Neuronal stem cell (in vitro differentiated cells): ENCODE data around the gene GOLT1B.

Experiments used
- DNase-seq: peaks from one replicate; pipeline ENCODE4 v3.0.0-alpha.2; 2013; ENCODE audit warnings: low spot score
- H2AFZ ChIP-seq: one replicate; pipeline ENCODE4 v1.6.1; 2013; ENCODE audit warnings: mild to moderate bottlenecking, low read length, inconsistent platforms
- H2AK5ac ChIP-seq: 2 replicates; pipeline ENCODE4 v1.6.1; 2013; ENCODE audit warnings: low read depth, mild to moderate bottlenecking, inconsistent platforms, low read length, moderate library complexity, mixed read lengths
- H2BK120ac ChIP-seq: 2 replicates; pipeline ENCODE4 v1.6.1; 2013; ENCODE audit warnings: low read depth, mild to moderate bottlenecking, inconsistent platforms, low read length, moderate library complexity, mixed read lengths
- H2BK12ac ChIP-seq: one replicate; pipeline ENCODE4 v1.6.1; 2013; ENCODE audit warnings: low read length, inconsistent platforms
- H2BK15ac ChIP-seq: 2 replicates; pipeline ENCODE4 v1.6.1; 2013; ENCODE audit warnings: mild to moderate bottlenecking, low read length, inconsistent platforms, mixed read lengths
- H2BK5ac ChIP-seq: one replicate; pipeline ENCODE4 v1.6.1; 2013; ENCODE audit warnings: inconsistent platforms, mild to moderate bottlenecking, low read length, moderate library complexity
- H3K14ac ChIP-seq: one replicate; pipeline ENCODE4 v1.6.1; 2013; ENCODE audit warnings: low read length, inconsistent platforms
- H3K18ac ChIP-seq: 2 replicates; pipeline ENCODE4 v1.6.1; 2013; ENCODE audit warnings: low read length, inconsistent platforms
- H3K23ac ChIP-seq: 2 replicates; pipeline ENCODE4 v1.6.1; 2013; ENCODE audit warnings: low read depth, mild to moderate bottlenecking, mixed read lengths, low read length, inconsistent platforms; ENCODE audit not compliant: poor library complexity
- H3K27ac ChIP-seq: replicated peaks from 3 replicates; pipeline ENCODE4 v1.5.1; 2013; ENCODE audit warnings: low read length, inconsistent platforms
- H3K27me3 ChIP-seq, 3 experiments: 2 replicates each; pipeline ENCODE4 v1.6.1; 2013; ENCODE audit warnings: low read length in 3 of 3, mild to moderate bottlenecking in 2 of 3, inconsistent platforms in 1 of 3, low read depth in 1 of 3, mixed read lengths in 1 of 3, moderate library complexity in 1 of 3; ENCODE audit not compliant: control insufficient read depth in 3 of 3, insufficient read depth in 3 of 3
- H3K36me3 ChIP-seq, 2 donors: replicated peaks in 1 of 2; 2 replicates each; pipeline ENCODE4 v1.6.1; 2013; ENCODE audit warnings: low read length in 2 of 2; ENCODE audit not compliant: control insufficient read depth in 2 of 2, insufficient read depth in 2 of 2
- H3K4ac ChIP-seq: 2 replicates; pipeline ENCODE4 v1.6.1; 2013; ENCODE audit warnings: inconsistent platforms, mild to moderate bottlenecking, low read length, moderate library complexity
- H3K4me1 ChIP-seq, 2 donors: 1 replicate in 1 of 2; 2 replicates in 1 of 2; pipeline ENCODE4 v1.6.1; 2013; ENCODE audit warnings: low read length in 2 of 2, low read depth in 1 of 2; ENCODE audit not compliant: control insufficient read depth in 2 of 2, insufficient read depth in 1 of 2
- H3K4me2 ChIP-seq: one replicate; pipeline ENCODE4 v1.6.1; 2013; ENCODE audit warnings: mild to moderate bottlenecking, low read length, inconsistent platforms; ENCODE audit not compliant: insufficient read depth, poor library complexity, severe bottlenecking
- H3K4me3 ChIP-seq, 2 donors: 2 replicates each; pipeline ENCODE4 v1.5.1; 2013; ENCODE audit warnings: low read length in 2 of 2, mild to moderate bottlenecking in 2 of 2, inconsistent platforms in 1 of 2, moderate library complexity in 1 of 2
- H3K79me1 ChIP-seq: one replicate; pipeline ENCODE4 v1.6.1; 2013; ENCODE audit warnings: low read depth, mild to moderate bottlenecking, inconsistent platforms, low read length, moderate library complexity
- H3K9ac ChIP-seq: one replicate; pipeline ENCODE4 v1.6.1; 2013; ENCODE audit warnings: mild to moderate bottlenecking, low read depth, low read length, inconsistent platforms; ENCODE audit not compliant: poor library complexity
- H3K9me3 ChIP-seq, 2 donors: replicated peaks in 1 of 2; 2 replicates each; pipeline versions ENCODE3 to v1.6.1; 2013; ENCODE audit warnings: low read length in 2 of 2, mild to moderate bottlenecking in 2 of 2, inconsistent platforms in 1 of 2, low read depth in 1 of 2, mixed read lengths in 1 of 2, moderate library complexity in 1 of 2; ENCODE audit not compliant: control insufficient read depth in 2 of 2, insufficient read depth in 1 of 2
- H4K8ac ChIP-seq: one replicate; pipeline ENCODE4 v1.6.1; 2013; ENCODE audit warnings: low read depth, mild to moderate bottlenecking, inconsistent platforms, low read length, moderate library complexity
- H4K91ac ChIP-seq: one replicate; pipeline ENCODE4 v1.6.1; 2013; ENCODE audit warnings: low read length, low read depth, mild to moderate bottlenecking, inconsistent platforms; ENCODE audit not compliant: poor library complexity
- WGBS, 2 donors: extraction: QIAGEN DNeasy Blood & Tissue Kit; methylation state at CpG; one replicate each; pipeline ENCODE4 v1.1.7; 2013; ENCODE audit warnings: missing lambda C conversion rate in 2 of 2, mixed read lengths in 1 of 2; ENCODE audit not compliant: insufficient read length in 2 of 2, insufficient replicate concordance in 1 of 2; ENCODE audit errors: extremely low coverage in 2 of 2; 5-methylcytosine and 5-hydroxymethylcytosine counted together

The GOLT1B gene

DNA sequence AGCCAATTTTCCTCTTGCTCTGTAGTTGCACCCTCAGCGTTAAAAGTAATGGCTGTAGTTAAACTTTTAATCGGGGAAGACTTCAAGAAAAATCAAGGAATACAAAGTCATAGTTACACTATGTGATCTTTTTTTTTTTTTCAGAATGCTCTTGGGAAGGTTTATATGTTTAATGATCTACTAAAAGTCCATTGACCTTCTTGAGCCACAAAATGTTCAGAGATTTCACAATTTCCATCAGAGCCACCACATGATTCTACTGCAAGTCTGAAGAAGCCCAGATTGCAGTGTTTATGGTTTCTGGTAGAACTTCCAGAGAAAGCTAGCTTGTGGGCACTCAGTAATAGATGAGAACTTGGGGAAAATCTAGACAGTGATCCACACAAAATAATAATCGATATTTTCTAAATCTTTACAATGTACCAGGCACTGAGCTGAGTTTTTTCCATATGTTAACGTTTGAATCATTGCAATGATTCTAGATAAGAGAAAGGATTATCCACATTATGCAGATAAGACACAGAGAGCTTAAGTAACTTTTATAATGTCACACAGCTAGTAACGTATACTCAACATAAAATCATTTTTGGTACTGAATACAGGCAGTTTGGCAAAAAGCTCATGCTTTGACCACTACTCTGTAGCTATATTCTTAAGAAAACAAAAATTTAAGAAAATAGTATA is 64.8 kb downstream of the GOLT1B start:
- no peak overlapping the region for H3K18ac ChIP-seq
- no peak overlapping the region for H3K4me2 ChIP-seq
- no peaks in the 10 kb centered on the region for H3K4me1 ChIP-seq
- H2BK15ac ChIP-seq, result no peak overlapping the region
- no CpG with 5 or more reads among the region's 5 CpGs for WGBS, 2 donors
- H3K27ac ChIP-seq, result no peak overlapping the region
- H2BK12ac ChIP-seq, result no peak overlapping the region
- H3K23ac ChIP-seq, result no peak overlapping the region
- no peak overlapping the region for H2AK5ac ChIP-seq
- no peaks in the 10 kb centered on the region for H3K27me3 ChIP-seq
- H3K14ac ChIP-seq, result no peak overlapping the region
- no peaks in the 10 kb centered on the region for H3K36me3 ChIP-seq
- no peak overlapping the region for H3K4me3 ChIP-seq
- H3K4ac ChIP-seq, result no peak overlapping the region
- H3K9ac ChIP-seq, result no peak overlapping the region
- H2AFZ ChIP-seq, result no peak overlapping the region
- no peak overlapping the region for H2BK120ac ChIP-seq
- no peak overlapping the region for H4K8ac ChIP-seq
- H3K9me3 ChIP-seq, result no peaks in the 10 kb centered on the region
- no peak for DNase-seq
- H4K91ac ChIP-seq, result no peak overlapping the region
- no peaks in the 10 kb centered on the region for H3K79me1 ChIP-seq
- no peak overlapping the region for H2BK5ac ChIP-seq

DNA sequence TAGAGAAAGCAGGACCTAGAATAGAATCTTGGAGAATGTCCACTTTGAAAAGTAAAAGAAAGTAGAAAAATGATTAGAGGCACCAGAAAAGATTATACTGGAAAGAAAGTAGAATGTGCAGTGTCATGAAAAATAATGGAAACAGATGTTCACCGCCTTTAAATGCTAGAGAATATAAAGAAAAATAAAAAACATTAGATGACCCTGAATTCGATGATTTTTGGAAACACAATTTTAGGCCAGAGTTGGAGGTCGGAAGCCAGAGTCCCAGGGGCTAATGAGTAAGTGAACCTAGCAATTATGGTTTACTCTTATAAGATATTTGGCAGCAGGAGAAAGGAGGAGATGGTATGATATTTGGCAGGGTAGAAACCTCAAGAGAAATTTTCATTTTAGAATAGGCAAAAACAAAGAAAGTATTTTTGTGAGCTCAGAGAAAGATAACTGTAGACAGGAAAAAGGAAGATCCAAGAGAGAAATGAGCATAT is 65.4 kb downstream of the GOLT1B start:
- H3K36me3 ChIP-seq, result no peaks in the 10 kb centered on the region
- H3K27ac ChIP-seq, result no peak overlapping the region
- no peak overlapping the region for H3K18ac ChIP-seq
- no peaks in the 10 kb centered on the region for H3K79me1 ChIP-seq
- no peak overlapping the region for H2AFZ ChIP-seq
- H3K27me3 ChIP-seq, result no peaks in the 10 kb centered on the region
- no peak for DNase-seq
- H4K91ac ChIP-seq, result no peak overlapping the region
- no peak overlapping the region for H3K14ac ChIP-seq
- no peak overlapping the region for H2BK15ac ChIP-seq
- no peak overlapping the region for H3K4me3 ChIP-seq
- no peaks in the 10 kb centered on the region for H3K4me1 ChIP-seq
- H2BK120ac ChIP-seq, result no peak overlapping the region
- no peak overlapping the region for H2BK5ac ChIP-seq
- WGBS, 2 donors, result no CpG with 5 or more reads among the region's 3 CpGs
- H3K23ac ChIP-seq, result no peak overlapping the region
- no peak overlapping the region for H2AK5ac ChIP-seq
- no peak overlapping the region for H3K4ac ChIP-seq
- no peak overlapping the region for H4K8ac ChIP-seq
- H3K4me2 ChIP-seq, result no peak overlapping the region
- H3K9me3 ChIP-seq, result no peaks in the 10 kb centered on the region
- H3K9ac ChIP-seq, result no peak overlapping the region
- no peak overlapping the region for H2BK12ac ChIP-seq
